Medulla oblongata (tissue), 1 donor: ENCODE results near the gene ZNF511.
"Not testable (repeated sequence)": the region's sequence is repeated elsewhere in the genome, so short reads cannot be mapped to it uniquely, and the experiment has no call there.

Experiments
- DNase-seq: peaks from one replicate; pipeline ENCODE4 v3.0.0-alpha.2; 2015; ENCODE audit errors: extremely low spot score

Gene ZNF511

GRCh38 chr10:133314911-133315310 is 6.2 kb downstream of the ZNF511 start:
- no peak for DNase-seq

- DNase-seq: no peak
Measured at GRCh38 chr10:133315847-133316246, 7.1 kb downstream of the ZNF511 start.

GRCh38 chr10:133316266-133316665 is 7.6 kb downstream of the ZNF511 start:
- DNase-seq: no peak

- DNase-seq: no peak
Measured at GRCh38 chr10:133316732-133317131, 8.0 kb downstream of the ZNF511 start.

GRCh38 chr10:133318494-133319127 is 9.9 kb downstream of the ZNF511 start:
- peak; percentile 55 for DNase-seq

GRCh38 chr10:133320852-133321422 is 12.2 kb downstream of the ZNF511 start:
- DNase-seq: not testable (repeated sequence)

- not testable (repeated sequence) for DNase-seq
Measured at GRCh38 chr10:133322064-133322709, 13.5 kb downstream of the ZNF511 start.

- DNase-seq: no peak
Measured at GRCh38 chr10:133324198-133324792, 15.6 kb downstream of the ZNF511 start.

GRCh38 chr10:133324857-133325260 is 16.1 kb downstream of the ZNF511 start:
- no peak for DNase-seq

GRCh38 chr10:133325440-133326222 is 16.9 kb downstream of the ZNF511 start:
- DNase-seq: no peak

- no peak for DNase-seq
Measured at GRCh38 chr10:133326223-133326551, 17.5 kb downstream of the ZNF511 start.

GRCh38 chr10:133326745-133327650 is 18.3 kb downstream of the ZNF511 start:
- no peak for DNase-seq

- no peak for DNase-seq
Measured at GRCh38 chr10:133327651-133328357, 19.1 kb downstream of the ZNF511 start.

- DNase-seq: no peak
Measured at GRCh38 chr10:133328358-133329343, 19.9 kb downstream of the ZNF511 start.

GRCh38 chr10:133329491-133330202 is 20.9 kb downstream of the ZNF511 start:
- peak; percentile 90 for DNase-seq

- no peak for DNase-seq
Measured at GRCh38 chr10:133332936-133333699, 24.4 kb downstream of the ZNF511 start.

GRCh38 chr10:133334503-133335245 is 26.0 kb downstream of the ZNF511 start:
- no peak for DNase-seq
